ENCODE data around the gene TMEM231. TPM values are rescaled to one million over a fixed set of nuclear protein-coding genes. Genes with fewer than 3 reads are reported as not detected.

TMEM231 gene
- total RNA-seq, 1 experiment from 2014 or later, result 9.7 TPM

DNA sequence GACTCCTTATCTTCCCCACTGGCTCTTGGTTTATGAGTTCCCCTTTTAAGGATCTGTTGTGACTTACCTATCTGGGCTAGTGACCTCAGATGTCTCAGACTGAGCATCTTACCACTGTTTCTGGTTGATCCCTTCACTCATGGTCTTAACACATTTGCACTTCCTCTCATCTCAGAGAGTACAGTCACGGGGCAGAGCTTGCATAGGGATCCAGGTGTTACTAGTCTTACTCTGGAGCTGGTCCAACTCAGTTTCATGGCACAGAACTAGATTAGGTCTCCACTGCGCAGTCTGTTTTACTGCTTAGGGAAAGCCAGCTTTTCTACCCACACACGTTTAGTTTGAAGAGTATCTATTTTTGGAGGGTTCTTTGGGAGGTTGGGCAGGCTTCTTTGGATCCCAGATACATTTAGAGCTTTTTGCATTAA lies 20.3 kb upstream of the TMEM231 start:
- no peaks in the 10 kb centered on the region for H3K27me3 ChIP-seq (ENCODE audit: insufficient read depth, low read length)
- BruUV-seq (replicated peaks), result no TSS peak
- no peak overlapping the region for H3K4me3 ChIP-seq (replicated peaks in 1 of 2; ENCODE audit: low read depth in 1 of 2, low read length in 2 of 2)
- no peaks in the 10 kb centered on the region for H3K9me3 ChIP-seq (ENCODE audit: control insufficient read depth in 1 of 2, insufficient read depth in 1 of 2, low read depth in 1 of 2, low read length in 2 of 2)
- no peak overlapping the region for H3K9ac ChIP-seq (ENCODE audit: low read length)
- peaks cover 28% of the 10 kb centered on the region in 2 experiments for H3K36me3 ChIP-seq (ENCODE audit: control insufficient read depth in 1 of 2, insufficient read depth in 2 of 2, low read length in 2 of 2)
- POLR2A ChIA-PET, result no interaction called here
- CTCF ChIA-PET, result no interaction called here
- no peak for TF ChIP-seq RAD21 (IDR thresholded peaks at IDR 0.05; ENCODE audit: low read depth)
- TF ChIP-seq, protein P1, sequence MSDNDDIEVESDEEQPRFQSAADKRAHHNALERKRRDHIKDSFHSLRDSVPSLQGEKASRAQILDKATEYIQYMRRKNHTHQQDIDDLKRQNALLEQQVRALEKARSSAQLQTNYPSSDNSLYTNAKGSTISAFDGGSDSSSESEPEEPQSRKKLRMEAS (IDR thresholded peaks at IDR 0.05), result no peak
- TF ChIP-seq POLR2AphosphoS5 (IDR thresholded peaks at IDR 0.05; ENCODE audit: low read depth, low read length), result no peak
- no peak for TF ChIP-seq YY1 (IDR thresholded peaks at IDR 0.05; ENCODE audit: extremely low read depth, insufficient replicate concordance, low read depth, low read length)
- no peak for TF ChIP-seq JUND (IDR thresholded peaks at IDR 0.05)
- TF ChIP-seq ZFX (IDR thresholded peaks at IDR 0.05), result no peak
- no peak for TF ChIP-seq FOSL1 (IDR thresholded peaks at IDR 0.05; ENCODE audit: low read depth)
- RAD21 ChIA-PET (ENCODE audit: low non-redundant PET in 1 of 2, low total read pairs in 2 of 2, uncharacterized antibody in 2 of 2, unreplicated experiment in 2 of 2), result no interaction called here
- H3K9me2 ChIP-seq (ENCODE audit: insufficient read depth), result no peaks in the 10 kb centered on the region
- H2AFZ ChIP-seq (ENCODE audit: low read depth, low read length, poor library complexity, severe bottlenecking), result no peak overlapping the region
- H3K79me2 ChIP-seq (ENCODE audit: insufficient read depth, low read length), result no peaks in the 10 kb centered on the region
- no peaks in the 10 kb centered on the region for H3K4me1 ChIP-seq (ENCODE audit: control insufficient read depth in 1 of 2, insufficient read depth in 2 of 2, low read length in 2 of 2)
- H3K4me2 ChIP-seq (ENCODE audit: low read length), result no peak overlapping the region
- no peak overlapping the region for H3K27ac ChIP-seq (ENCODE audit: low read depth, low read length)
- H4K20me1 ChIP-seq (ENCODE audit: insufficient read depth), result no peaks in the 10 kb centered on the region
- no peak for DNase-seq (ENCODE audit: low read depth, low spot score)
- intact Hi-C loops (cut with micrococcal nuclease), result no loop called here
- ATAC-seq, result no peak

- Histone ChIP-seq H2AFZ (ENCODE audit: low read depth, low read length, poor library complexity, severe bottlenecking) (no peak overlapping the region), H3K4me2 (ENCODE audit: low read length) (no peak overlapping the region), H4K20me1 (ENCODE audit: insufficient read depth) (no peaks in the 10 kb centered on the region), H3K4me1 (ENCODE audit: control insufficient read depth in 1 of 2, insufficient read depth in 2 of 2, low read length in 2 of 2) (no peaks in the 10 kb centered on the region), H3K36me3 (ENCODE audit: control insufficient read depth in 1 of 2, insufficient read depth in 2 of 2, low read length in 2 of 2) (peaks cover 28 to 32% of the 10 kb centered on the region in 2 experiments), H3K79me2 (ENCODE audit: insufficient read depth, low read length) (no peaks in the 10 kb centered on the region), H3K27ac (ENCODE audit: low read depth, low read length) (no peak overlapping the region), H3K9me3 (ENCODE audit: control insufficient read depth in 1 of 2, insufficient read depth in 1 of 2, low read depth in 1 of 2, low read length in 2 of 2) (no peaks in the 10 kb centered on the region), H3K4me3 (replicated peaks in 1 of 2; ENCODE audit: low read depth in 1 of 2, low read length in 2 of 2) (no peak overlapping the region), H3K9ac (ENCODE audit: low read length) (no peak overlapping the region), H3K9me2 (ENCODE audit: insufficient read depth) (no peaks in the 10 kb centered on the region), H3K27me3 (ENCODE audit: insufficient read depth, low read length) (no peaks in the 10 kb centered on the region)
- no peak for ATAC-seq
- ChIA-PET RAD21 (ENCODE audit: low non-redundant PET in 1 of 2, low total read pairs in 2 of 2, uncharacterized antibody in 2 of 2, unreplicated experiment in 2 of 2) (no interaction called here), POLR2A (no interaction called here), CTCF (no interaction called here)
- intact Hi-C loops (cut with micrococcal nuclease), result no loop called here
- TF ChIP-seq ZFX (IDR thresholded peaks at IDR 0.05) (no peak), EGR1 (IDR thresholded peaks at IDR 0.05; ENCODE audit: low read depth) (no peak), ELF1 (IDR thresholded peaks at IDR 0.05; ENCODE audit: borderline replicate concordance, low read depth) (no peak), FOSL1 (IDR thresholded peaks at IDR 0.05; ENCODE audit: low read depth) (no peak), JUND (IDR thresholded peaks at IDR 0.05) (no peak), POLR2AphosphoS5 (IDR thresholded peaks at IDR 0.05; ENCODE audit: low read depth, low read length) (no peak)
- TF ChIP-seq, protein P1 (IDR thresholded peaks at IDR 0.05), result no peak
- BruUV-seq (replicated peaks), result no TSS peak
- DNase-seq (ENCODE audit: low read depth, low spot score), result no peak
Measured at GRCh38 chr16:75575958-75576357, 19.9 kb upstream of the TMEM231 start.
